Peyer's patch (tissue), 4 donors: ENCODE results near the gene DOCK9.

Source experiments
- CTCF ChIP-seq, 6 experiments: fragments of 450-650 bp in 4 of 6; fragments of 200-600 bp in 2 of 6; sonication (generic) in 1 of 6; IDR thresholded peaks; one replicate each; pipeline ENCODE4 v1.5.1; 2017 to 2019; ENCODE audit warnings: antibody characterized with exemption in 6 of 6, mild to moderate bottlenecking in 3 of 6, moderate library complexity in 1 of 6
- POLR2A ChIP-seq, 2 donors: fragments of 450-650 bp; IDR thresholded peaks; one replicate each; pipeline ENCODE4 v1.5.1; 2017; ENCODE audit warnings: antibody characterized with exemption in 2 of 2, mild to moderate bottlenecking in 2 of 2, moderate library complexity in 2 of 2

- TF ChIP-seq CTCF (IDR thresholded peaks at IDR 0.05) (no peak), POLR2A (IDR thresholded peaks at IDR 0.05) (no peak)
These were observed 34.7 kb upstream of the DOCK9 start for GRCh38 chr13:99012539-99012938.
